Measurements from ENCODE around the gene B3GNT2. TPM values are rescaled to one million over a fixed set of nuclear protein-coding genes. Genes with fewer than 3 reads are reported as not detected.

B3GNT2 gene
- total and polyA plus RNA-seq, 2 donors (not counting 3 experiments of a cell fraction or from before 2014, with no cell fraction given), result 9.5 to 21.2 TPM

- Histone ChIP-seq H2AFZ (ENCODE audit: low read depth, low read length) (no peak overlapping the region), H3K4me3 (replicated peaks in 1 of 3; ENCODE audit: insufficient read depth in 1 of 3, low read depth in 1 of 3, low read length in 3 of 3) (no peak overlapping the region), H3K4me2 (ENCODE audit: insufficient read depth, low read length) (no peak overlapping the region), H3K9ac (replicated peaks; ENCODE audit: extremely low read depth, insufficient read depth, low read length) (no peak overlapping the region), H4K20me1 (replicated peaks; ENCODE audit: control insufficient read depth, extremely low read depth, insufficient read depth, low read length) (no peaks in the 10 kb centered on the region), H3K9me3 (replicated peaks; ENCODE audit: control insufficient read depth, insufficient read depth, low read length) (no peaks in the 10 kb centered on the region), H3K9me1 (replicated peaks; ENCODE audit: control insufficient read depth, extremely low read depth, insufficient read depth, low read length) (no peaks in the 10 kb centered on the region), H3K27me3 (ENCODE audit: control insufficient read depth in 2 of 2, insufficient read depth in 2 of 2, low read length in 2 of 2) (no peaks in the 10 kb centered on the region), H3K36me3 (ENCODE audit: control insufficient read depth in 2 of 2, extremely low read depth in 1 of 2, insufficient read depth in 2 of 2, low read length in 2 of 2) (no peaks in the 10 kb centered on the region), H3K79me2 (ENCODE audit: control insufficient read depth, insufficient read depth, low read length) (peaks cover 40% of the 10 kb centered on the region), H3K27ac (ENCODE audit: insufficient read depth, low read depth, low read length) (no peak overlapping the region), H3K4me1 (ENCODE audit: control insufficient read depth, extremely low read depth, insufficient read depth, low read length) (no peaks in the 10 kb centered on the region)
- intact Hi-C loops (cut with micrococcal nuclease), result no loop called here
- FAIRE-seq, result no peak
- BruUV-seq (replicated peaks), result no TSS peak
- CTCF ChIA-PET, result interaction anchor here (1.4 kb wide), 1 partner anchor 216 kb away, joined by 4 read pairs; no protein-coding TSS in a partner anchor
- TF ChIP-seq MYC (IDR thresholded peaks at IDR 0.05; ENCODE audit: low read depth, low read length), result no peak
- POLR2A ChIA-PET, result no interaction called here
- DNase-seq (ENCODE audit: low read depth, low spot score), result no peak
- dilution Hi-C loops (cut with MboI; ENCODE audit: extremely low pct_ligation_motif_present, low sequenced_read_pairs), result no loop called here
Observed at GRCh38 chr2:62209427-62209991, 13.6 kb downstream of the B3GNT2 start.

GRCh38 chr2:62215306-62216064 lies 19.6 kb downstream of the B3GNT2 start:
- no TSS peak for BruUV-seq (replicated peaks)
- Histone ChIP-seq H3K4me3 (replicated peaks in 1 of 3; ENCODE audit: insufficient read depth in 1 of 3, low read depth in 1 of 3, low read length in 3 of 3) (no peak overlapping the region), H3K27me3 (ENCODE audit: control insufficient read depth in 2 of 2, insufficient read depth in 2 of 2, low read length in 2 of 2) (no peaks in the 10 kb centered on the region), H3K4me1 (ENCODE audit: control insufficient read depth, extremely low read depth, insufficient read depth, low read length) (peaks cover 24% of the 10 kb centered on the region), H3K27ac (ENCODE audit: insufficient read depth, low read depth, low read length) (peak overlapping the region; percentile 10), H3K9ac (replicated peaks; ENCODE audit: extremely low read depth, insufficient read depth, low read length) (no peak overlapping the region), H4K20me1 (replicated peaks; ENCODE audit: control insufficient read depth, extremely low read depth, insufficient read depth, low read length) (no peaks in the 10 kb centered on the region), H2AFZ (ENCODE audit: low read depth, low read length) (no peak overlapping the region), H3K79me2 (ENCODE audit: control insufficient read depth, insufficient read depth, low read length) (peaks cover 43% of the 10 kb centered on the region), H3K9me3 (replicated peaks; ENCODE audit: control insufficient read depth, insufficient read depth, low read length) (no peaks in the 10 kb centered on the region), H3K36me3 (ENCODE audit: control insufficient read depth in 2 of 2, extremely low read depth in 1 of 2, insufficient read depth in 2 of 2, low read length in 2 of 2) (no peaks in the 10 kb centered on the region), H3K9me1 (replicated peaks; ENCODE audit: control insufficient read depth, extremely low read depth, insufficient read depth, low read length) (no peaks in the 10 kb centered on the region), H3K4me2 (ENCODE audit: insufficient read depth, low read length) (no peak overlapping the region)
- TF ChIP-seq JUN (IDR thresholded peaks at IDR 0.05; ENCODE audit: borderline replicate concordance, insufficient read depth, insufficient read length, low read depth) (no peak), CTCF (IDR thresholded peaks at IDR 0.05; ENCODE audit: extremely low read depth in 1 of 2, insufficient read depth in 1 of 2, low read depth in 1 of 2, low read length in 2 of 2) (no peak), POLR2AphosphoS5 (IDR thresholded peaks at IDR 0.05; ENCODE audit: insufficient read depth, low read depth, low read length) (no peak), GATA2 (IDR thresholded peaks at IDR 0.05; ENCODE audit: insufficient read depth, insufficient read length, low read depth, low read length) (peak; percentile 18)
- intact Hi-C loops (cut with micrococcal nuclease), result loop anchor here (5.0 kb wide), 1 partner anchor 92 kb away; no protein-coding TSS in a partner anchor
- POLR2A ChIA-PET, result no interaction called here
- dilution Hi-C loops (cut with MboI; ENCODE audit: extremely low pct_ligation_motif_present, low sequenced_read_pairs), result no loop called here
- peak; percentile 41 for DNase-seq (ENCODE audit: low read depth, low spot score)
- FAIRE-seq, result no peak
- CTCF ChIA-PET, result interaction anchor here (0.7 to 1.4 kb wide), 2 partner anchors 8 to 222 kb away, joined by 3 to 4 read pairs; no protein-coding TSS in a partner anchor
